HG02870 (cell line): Measurements from ENCODE around the gene KRTAP4-12.
"Not testable (repeated sequence)": the region's sequence is repeated elsewhere in the genome, so short reads cannot be mapped to it uniquely, and the experiment has no call there.

ENCODE experiments used
- ATAC-seq: cut with Tn5 transposase; IDR thresholded peaks from one replicate; pipeline ENCODE4 v1.9.1; 2021; ENCODE audit warnings: mild to moderate bottlenecking, moderate library complexity; ENCODE audit not compliant: unreplicated experiment

Gene KRTAP4-12

DNA sequence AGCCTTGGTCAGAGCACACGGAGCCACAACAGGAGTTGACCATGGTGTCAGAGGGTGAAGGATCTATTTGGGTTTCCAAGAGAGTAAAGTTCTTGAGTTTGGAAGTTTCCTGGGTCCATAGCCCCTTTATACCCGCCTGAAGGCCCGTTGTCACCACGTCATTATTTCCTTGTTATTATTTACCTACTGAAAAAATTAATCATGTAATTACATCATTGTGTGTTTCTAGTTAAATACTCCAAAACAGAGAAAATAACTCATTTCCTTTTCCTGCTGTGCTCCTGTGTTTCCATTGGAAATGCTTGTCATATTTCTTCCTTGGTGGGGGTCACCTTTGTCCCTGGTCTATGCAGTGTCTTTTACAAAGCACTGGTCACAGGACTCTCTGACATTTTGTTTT is 25.9 kb downstream of the KRTAP4-12 start, which contains the start of gene KRTAP4-8:
TSS of gene KRTAP4-8 (minus strand) at position 101 of the 400 bp plus-strand sequence. CDS start at position 43, 58 bp downstream.
- ATAC-seq: no peak

- no peak for ATAC-seq
Observed at GRCh38 chr17:41096055-41096454, 27.9 kb downstream of the KRTAP4-12 start.

GRCh38 chr17:41088760-41089352 is 35.1 kb downstream of the KRTAP4-12 start:
- not testable (repeated sequence) for ATAC-seq

DNA sequence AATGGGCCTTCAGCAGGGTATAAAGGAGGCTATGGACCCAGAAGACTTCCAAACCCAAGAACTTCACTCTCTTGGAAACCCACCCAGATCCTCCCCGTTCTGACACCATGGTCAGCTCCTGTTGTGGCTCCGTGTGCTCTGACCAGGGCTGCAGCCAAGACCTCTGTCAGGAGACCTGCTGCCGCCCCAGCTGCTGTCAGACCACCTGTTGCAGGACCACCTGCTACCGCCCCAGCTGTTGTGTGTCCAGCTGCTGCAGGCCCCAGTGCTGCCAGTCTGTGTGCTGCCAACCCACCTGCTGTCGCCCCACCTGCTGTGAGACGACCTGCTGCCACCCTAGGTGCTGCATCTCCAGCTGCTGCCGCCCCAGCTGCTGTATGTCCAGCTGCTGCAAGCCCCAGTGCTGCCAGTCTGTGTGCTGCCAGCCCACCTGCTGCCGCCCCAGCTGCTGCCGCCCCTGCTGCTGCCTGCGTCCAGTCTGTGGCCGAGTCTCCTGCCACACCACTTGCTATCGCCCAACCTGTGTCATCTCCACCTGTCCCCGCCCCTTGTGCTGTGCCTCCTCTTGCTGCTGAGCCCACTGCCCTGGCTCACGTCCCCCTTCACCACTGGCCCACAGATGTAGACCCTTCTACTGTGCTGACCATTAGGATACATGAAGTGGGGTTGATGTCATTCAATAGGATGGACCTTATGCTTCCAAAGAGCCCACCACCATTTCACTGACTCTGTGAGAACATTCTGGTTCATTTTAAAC is 39.7 kb downstream of the KRTAP4-12 start, which contains the start of gene KRTAP4-7:
TSS of gene KRTAP4-7 (plus strand) at position 51 of the 757 bp plus-strand sequence. CDS start at position 108, 57 bp downstream.
- not testable (repeated sequence) for ATAC-seq

DNA sequence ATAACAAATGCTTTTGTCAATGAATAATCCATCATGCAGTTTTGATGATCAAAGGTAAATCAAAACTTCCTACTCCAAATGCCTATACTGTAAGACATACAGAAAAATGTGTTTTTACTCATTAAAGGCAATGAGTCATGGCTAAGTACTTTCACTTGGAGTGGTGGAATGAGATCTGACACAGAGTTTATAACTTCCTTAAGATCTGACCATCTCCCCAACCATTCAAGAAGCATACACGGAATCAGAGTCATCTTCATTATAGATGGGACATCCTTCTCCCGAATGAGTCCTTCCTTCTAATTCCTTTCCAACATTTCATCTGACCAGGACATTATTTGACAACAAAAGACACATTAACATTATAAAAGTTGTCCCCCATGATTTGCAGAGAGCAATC is 40.6 kb downstream of the KRTAP4-12 start:
- not testable (repeated sequence) for ATAC-seq

- no peak for ATAC-seq
Observed at GRCh38 chr17:41082626-41083025, 41.4 kb downstream of the KRTAP4-12 start.

DNA sequence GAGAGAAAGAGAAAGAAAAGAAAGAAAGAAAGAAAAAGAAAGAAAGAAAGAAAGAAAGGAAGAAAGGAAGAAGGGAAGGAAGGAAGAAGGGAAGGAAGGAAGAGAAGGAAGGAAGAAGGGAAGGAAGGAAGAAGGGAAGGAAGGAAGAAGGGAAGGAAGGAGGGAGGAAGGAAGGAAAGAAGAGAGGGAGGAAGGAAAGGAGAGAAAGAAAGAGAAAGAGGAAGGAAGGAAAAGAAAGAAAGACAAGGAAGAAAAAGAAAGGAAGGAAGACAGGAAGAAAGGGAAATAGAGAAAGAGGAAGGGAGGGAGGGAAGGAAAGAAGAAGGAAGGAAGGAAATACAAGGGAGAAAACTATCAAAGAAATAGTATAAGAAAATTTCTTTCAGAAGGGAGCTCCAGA is 47.2 kb downstream of the KRTAP4-12 start:
- no peak for ATAC-seq

DNA sequence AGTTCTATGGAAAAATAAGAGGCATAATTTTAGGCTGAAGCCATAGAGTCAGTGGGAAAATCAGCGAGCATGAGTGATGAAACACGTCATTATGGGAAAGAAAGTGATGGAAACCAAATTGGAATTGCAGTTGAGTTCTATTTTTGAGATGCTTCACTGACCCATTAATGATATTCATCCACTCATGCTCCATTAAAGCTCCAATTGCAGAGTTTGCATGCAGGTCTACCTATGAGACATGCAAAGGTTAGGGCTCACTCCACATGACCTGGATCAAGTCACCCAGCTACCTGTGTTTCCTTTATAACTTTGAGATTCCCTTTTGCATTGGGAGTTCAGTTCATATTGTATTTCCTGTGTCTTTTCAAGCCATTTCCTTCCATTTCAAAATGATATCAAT is 50.3 kb downstream of the KRTAP4-12 start:
- no peak for ATAC-seq
